ENCODE measurements around the gene DBN1. TPM values are rescaled to one million over a fixed set of nuclear protein-coding genes. Genes with fewer than 3 reads are reported as not detected.

Gene DBN1
- total and polyA plus RNA-seq, 9 of the 15 experiments (the other 6 are each of a cell fraction or from before 2014, with no cell fraction given): 0.25 to 87.2 (median 27.9) TPM

DNA sequence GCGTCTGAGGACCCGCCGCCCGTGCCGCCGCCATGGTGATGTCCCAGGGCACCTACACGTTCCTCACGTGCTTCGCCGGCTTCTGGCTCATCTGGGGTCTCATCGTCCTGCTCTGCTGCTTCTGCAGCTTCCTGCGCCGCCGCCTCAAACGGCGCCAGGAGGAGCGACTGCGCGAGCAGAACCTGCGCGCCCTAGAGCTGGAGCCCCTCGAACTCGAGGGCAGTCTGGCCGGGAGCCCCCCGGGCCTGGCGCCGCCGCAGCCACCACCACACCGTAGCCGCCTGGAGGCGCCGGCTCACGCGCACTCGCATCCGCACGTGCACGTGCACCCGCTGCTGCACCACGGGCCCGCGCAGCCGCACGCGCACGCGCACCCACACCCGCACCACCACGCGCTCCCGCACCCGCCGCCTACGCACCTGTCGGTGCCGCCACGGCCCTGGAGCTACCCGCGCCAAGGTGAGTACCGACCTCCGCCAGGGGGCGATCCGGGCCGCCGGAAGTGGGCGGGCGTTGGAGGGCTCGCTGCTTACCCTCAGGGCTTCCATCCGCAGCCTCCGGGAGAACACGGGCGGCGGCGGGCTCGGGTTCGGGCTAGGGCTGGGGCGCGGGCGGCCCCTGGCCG, 18.3 kb downstream of the DBN1 start:
- H3K9ac ChIP-seq (ENCODE audit: insufficient read depth in 1 of 2, low read depth in 2 of 2, low read length in 2 of 2): peak overlapping the region; percentile 69 to 97
- peak overlapping the region; percentile 94 for H2AFZ ChIP-seq (ENCODE audit: low read depth, low read length)
- WGBS (ENCODE audit: insufficient coverage, low coverage, missing lambda C conversion rate): under 1% methylated on average over 53 of the region's 80 CpGs
- peak overlapping the region; percentile 88 for H3K4me2 ChIP-seq (ENCODE audit: insufficient read depth, low read length)
- CTCF ChIA-PET (ENCODE audit: low intra/inter-chr PET ratio): interaction anchor here (0.6 to 6.2 kb wide), 9 partner anchors 44 to 384 kb away, joined by 3 to 107 read pairs (median 8); no protein-coding TSS in a partner anchor
- peaks cover 16% of the 10 kb centered on the region; the same call in 1 of the 2 replicates for H4K20me1 ChIP-seq (replicated peaks; ENCODE audit: control insufficient read depth, insufficient read depth, low read length)
- H3K4me1 ChIP-seq (replicated peaks in 1 of 2; ENCODE audit: control insufficient read depth in 2 of 2, insufficient read depth in 2 of 2, low read length in 2 of 2): peaks cover 0 to 61% of the 10 kb centered on the region in 2 experiments; a peak in 3 of 5 replicates
- intact Hi-C loops (cut with micrococcal nuclease): loop anchor here (2.0 kb wide), 1 partner anchor 28 kb away; the partner anchor contains the start of gene GRK6
- BruUV-seq (replicated peaks): no TSS peak
- peak overlapping the region; percentile 88 for H3K4me3 ChIP-seq
- H3K36me3 ChIP-seq (ENCODE audit: control insufficient read depth, insufficient read depth, low read length): peaks cover 31% of the 10 kb centered on the region; the same call in 1 of the 3 replicates
- in situ Hi-C loops (cut with MboI): loop anchor here (10.0 kb wide), 1 partner anchor 340 kb away; no protein-coding TSS in a partner anchor
- DNase-seq (ENCODE audit: extremely low read depth in 1 of 4, low spot score in 3 of 4): peak; percentile 81 to 93 (median 86)
- no peaks in the 10 kb centered on the region for H3K9me3 ChIP-seq (replicated peaks; ENCODE audit: control insufficient read depth, insufficient read depth, low read depth, low read length)
- peak; percentile 77 for ATAC-seq
- H3K27ac ChIP-seq (ENCODE audit: extremely low read depth, low read depth, low read length): peak overlapping the region; percentile 91
- H3K9me1 ChIP-seq (ENCODE audit: control insufficient read depth, insufficient read depth, low read length): peaks cover 3% of the 10 kb centered on the region
- no peaks in the 10 kb centered on the region for H3K27me3 ChIP-seq (ENCODE audit: control insufficient read depth in 2 of 2, insufficient read depth in 2 of 2, low read length in 2 of 2)
- peaks cover 10% of the 10 kb centered on the region; the same call in 2 of the 3 replicates for H3K79me2 ChIP-seq (ENCODE audit: control insufficient read depth, insufficient read depth, low read length)
- FAIRE-seq: peak; percentile 87
- POLR2A ChIA-PET: interaction anchor here (0.6 to 2.0 kb wide), 26 partner anchors 8 to 1014 kb away, joined by 3 to 13 read pairs (median 3); partner anchors contain the start of genes MXD3 and PRR7
- TF ChIP-seq, protein P1, sequence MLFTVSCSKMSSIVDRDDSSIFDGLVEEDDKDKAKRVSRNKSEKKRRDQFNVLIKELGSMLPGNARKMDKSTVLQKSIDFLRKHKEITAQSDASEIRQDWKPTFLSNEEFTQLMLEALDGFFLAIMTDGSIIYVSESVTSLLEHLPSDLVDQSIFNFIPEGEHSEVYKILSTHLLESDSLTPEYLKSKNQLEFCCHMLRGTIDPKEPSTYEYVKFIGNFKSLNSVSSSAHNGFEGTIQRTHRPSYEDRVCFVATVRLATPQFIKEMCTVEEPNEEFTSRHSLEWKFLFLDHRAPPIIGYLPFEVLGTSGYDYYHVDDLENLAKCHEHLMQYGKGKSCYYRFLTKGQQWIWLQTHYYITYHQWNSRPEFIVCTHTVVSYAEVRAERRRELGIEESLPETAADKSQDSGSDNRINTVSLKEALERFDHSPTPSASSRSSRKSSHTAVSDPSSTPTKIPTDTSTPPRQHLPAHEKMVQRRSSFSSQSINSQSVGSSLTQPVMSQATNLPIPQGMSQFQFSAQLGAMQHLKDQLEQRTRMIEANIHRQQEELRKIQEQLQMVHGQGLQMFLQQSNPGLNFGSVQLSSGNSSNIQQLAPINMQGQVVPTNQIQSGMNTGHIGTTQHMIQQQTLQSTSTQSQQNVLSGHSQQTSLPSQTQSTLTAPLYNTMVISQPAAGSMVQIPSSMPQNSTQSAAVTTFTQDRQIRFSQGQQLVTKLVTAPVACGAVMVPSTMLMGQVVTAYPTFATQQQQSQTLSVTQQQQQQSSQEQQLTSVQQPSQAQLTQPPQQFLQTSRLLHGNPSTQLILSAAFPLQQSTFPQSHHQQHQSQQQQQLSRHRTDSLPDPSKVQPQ (CRISPR knock-in tag; IDR thresholded peaks at IDR 0.05; ENCODE audit: borderline replicate concordance): no peak
- TF ChIP-seq FOXA1 (IDR thresholded peaks at IDR 0.05; ENCODE audit: borderline replicate concordance) (no peak), HDGF (IDR thresholded peaks at IDR 0.05) (no peak), KLF1 (tag; IDR thresholded peaks at IDR 0.05) (peak; percentile 73), CTBP1 (IDR thresholded peaks at IDR 0.05; ENCODE audit: borderline replicate concordance) (peak; percentile 98), CCNT2 (IDR thresholded peaks at IDR 0.05; ENCODE audit: borderline replicate concordance, extremely low read depth, insufficient read length, low read depth, low read length) (peak; percentile 65), ZNF785 (CRISPR knock-in tag; IDR thresholded peaks at IDR 0.05) (no peak), EWSR1 (IDR thresholded peaks at IDR 0.05; ENCODE audit: borderline replicate concordance, low read depth, partially characterized antibody) (no peak)
- TF ChIP-seq, protein P2, sequence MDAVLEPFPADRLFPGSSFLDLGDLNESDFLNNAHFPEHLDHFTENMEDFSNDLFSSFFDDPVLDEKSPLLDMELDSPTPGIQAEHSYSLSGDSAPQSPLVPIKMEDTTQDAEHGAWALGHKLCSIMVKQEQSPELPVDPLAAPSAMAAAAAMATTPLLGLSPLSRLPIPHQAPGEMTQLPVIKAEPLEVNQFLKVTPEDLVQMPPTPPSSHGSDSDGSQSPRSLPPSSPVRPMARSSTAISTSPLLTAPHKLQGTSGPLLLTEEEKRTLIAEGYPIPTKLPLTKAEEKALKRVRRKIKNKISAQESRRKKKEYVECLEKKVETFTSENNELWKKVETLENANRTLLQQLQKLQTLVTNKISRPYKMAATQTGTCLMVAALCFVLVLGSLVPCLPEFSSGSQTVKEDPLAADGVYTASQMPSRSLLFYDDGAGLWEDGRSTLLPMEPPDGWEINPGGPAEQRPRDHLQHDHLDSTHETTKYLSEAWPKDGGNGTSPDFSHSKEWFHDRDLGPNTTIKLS (IDR thresholded peaks at IDR 0.05; ENCODE audit: borderline replicate concordance, low read depth): peak; percentile 55; the same call in 1 of the 2 replicates
- TF ChIP-seq, protein P3, sequence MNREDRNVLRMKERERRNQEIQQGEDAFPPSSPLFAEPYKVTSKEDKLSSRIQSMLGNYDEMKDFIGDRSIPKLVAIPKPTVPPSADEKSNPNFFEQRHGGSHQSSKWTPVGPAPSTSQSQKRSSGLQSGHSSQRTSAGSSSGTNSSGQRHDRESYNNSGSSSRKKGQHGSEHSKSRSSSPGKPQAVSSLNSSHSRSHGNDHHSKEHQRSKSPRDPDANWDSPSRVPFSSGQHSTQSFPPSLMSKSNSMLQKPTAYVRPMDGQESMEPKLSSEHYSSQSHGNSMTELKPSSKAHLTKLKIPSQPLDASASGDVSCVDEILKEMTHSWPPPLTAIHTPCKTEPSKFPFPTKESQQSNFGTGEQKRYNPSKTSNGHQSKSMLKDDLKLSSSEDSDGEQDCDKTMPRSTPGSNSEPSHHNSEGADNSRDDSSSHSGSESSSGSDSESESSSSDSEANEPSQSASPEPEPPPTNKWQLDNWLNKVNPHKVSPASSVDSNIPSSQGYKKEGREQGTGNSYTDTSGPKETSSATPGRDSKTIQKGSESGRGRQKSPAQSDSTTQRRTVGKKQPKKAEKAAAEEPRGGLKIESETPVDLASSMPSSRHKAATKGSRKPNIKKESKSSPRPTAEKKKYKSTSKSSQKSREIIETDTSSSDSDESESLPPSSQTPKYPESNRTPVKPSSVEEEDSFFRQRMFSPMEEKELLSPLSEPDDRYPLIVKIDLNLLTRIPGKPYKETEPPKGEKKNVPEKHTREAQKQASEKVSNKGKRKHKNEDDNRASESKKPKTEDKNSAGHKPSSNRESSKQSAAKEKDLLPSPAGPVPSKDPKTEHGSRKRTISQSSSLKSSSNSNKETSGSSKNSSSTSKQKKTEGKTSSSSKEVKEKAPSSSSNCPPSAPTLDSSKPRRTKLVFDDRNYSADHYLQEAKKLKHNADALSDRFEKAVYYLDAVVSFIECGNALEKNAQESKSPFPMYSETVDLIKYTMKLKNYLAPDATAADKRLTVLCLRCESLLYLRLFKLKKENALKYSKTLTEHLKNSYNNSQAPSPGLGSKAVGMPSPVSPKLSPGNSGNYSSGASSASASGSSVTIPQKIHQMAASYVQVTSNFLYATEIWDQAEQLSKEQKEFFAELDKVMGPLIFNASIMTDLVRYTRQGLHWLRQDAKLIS (CRISPR knock-in tag; IDR thresholded peaks at IDR 0.05): peak; percentile 21; the same call in 1 of the 2 replicates

Data from K562 (cell line).